HEK293 (cell line): ENCODE data around the gene TOMM70.

ENCODE experiments used
- CTCF ChIA-PET: fragments of 350-600 bp; formaldehyde crosslinking; extraction: SDS; loops from one replicate; lab custom pipeline; 2021; ENCODE audit warnings: antibody characterized with exemption; lab: Yijun Ruan, JAX
- POLR2A ChIA-PET: fragments of 300-600 bp; formaldehyde crosslinking; extraction: SDS; loops from one replicate; lab custom pipeline; 2020; ENCODE audit warnings: antibody characterized with exemption, inconsistent platforms; lab: Yijun Ruan, JAX
- H3K27ac ChIP-seq: fragments of 200-500 bp; sonication (Bioruptor generic); 2 replicates; pipeline ENCODE4 v1.5.1; 2014; ENCODE audit warnings: low read depth, low read length, control low read depth, inconsistent platforms; ENCODE audit errors: extremely low read depth
- H3K36me3 ChIP-seq, 2 experiments: fragments of 200-500 bp in 1 of 2; sonication (Bioruptor generic) in 1 of 2; 1 replicate in 1 of 2; 2 replicates in 1 of 2; pipeline ENCODE4 v1.5.1; 2014 to 2017; ENCODE audit warnings: inconsistent platforms in 2 of 2, low read length in 2 of 2; ENCODE audit not compliant: control insufficient read depth in 2 of 2, insufficient read depth in 1 of 2
- H3K4me1 ChIP-seq: fragments of 200-500 bp; sonication (Bioruptor generic); 2 replicates; pipeline ENCODE4 v1.5.1; 2014; ENCODE audit warnings: mild to moderate bottlenecking, low read length, inconsistent platforms; ENCODE audit not compliant: control insufficient read depth, insufficient read depth
- H3K4me3 ChIP-seq: 2 replicates; pipeline ENCODE4 v1.5.1; 2011; ENCODE audit warnings: low read depth, mild to moderate bottlenecking, control low read depth, low read length, moderate library complexity
- H3K9me3 ChIP-seq: fragments of 200-500 bp; sonication (Bioruptor generic); 2 replicates; pipeline ENCODE4 v1.5.1; 2014; ENCODE audit warnings: low read depth, low read length, inconsistent platforms; ENCODE audit not compliant: control insufficient read depth, insufficient read depth
- ATF2 ChIP-seq: fragments of 450-650 bp; formaldehyde crosslinking; IDR thresholded peaks from 2 replicates; pipeline ENCODE4 v1.5.1; 2016; ENCODE audit warnings: missing biosample characterization, missing genetic modification characterization, low read depth
- ELK4 ChIP-seq: IDR thresholded peaks from 2 replicates; pipeline ENCODE4 v1.6.1; 2011; ENCODE audit warnings: mild to moderate bottlenecking, low read depth, low read length, borderline replicate concordance
- GFI1B ChIP-seq: fragments of 450-650 bp; formaldehyde crosslinking; IDR thresholded peaks from 2 replicates; pipeline ENCODE4 v1.5.1; 2016; ENCODE audit warnings: missing biosample characterization, missing genetic modification characterization
- GLIS1 ChIP-seq: fragments of 450-650 bp; formaldehyde crosslinking; IDR thresholded peaks from 2 replicates; pipeline ENCODE4 v1.5.1; 2016; ENCODE audit warnings: missing biosample characterization, missing genetic modification characterization
- MYNN ChIP-seq: fragments of 450-650 bp; formaldehyde crosslinking; IDR thresholded peaks from 2 replicates; pipeline ENCODE4 v1.5.1; 2016; ENCODE audit warnings: missing biosample characterization, missing genetic modification characterization, borderline replicate concordance
- ZBTB7A ChIP-seq: fragments of 450-650 bp; formaldehyde crosslinking; IDR thresholded peaks from 2 replicates; pipeline ENCODE4 v1.5.1; 2016; ENCODE audit warnings: low read depth, missing biosample characterization, missing genetic modification characterization
- ZFP3 ChIP-seq: fragments of 450-650 bp; formaldehyde crosslinking; IDR thresholded peaks from 2 replicates; pipeline ENCODE4 v1.5.1; 2016; ENCODE audit warnings: low read depth, missing biosample characterization, missing genetic modification characterization
- ZFP69B ChIP-seq: fragments of 450-650 bp; formaldehyde crosslinking; IDR thresholded peaks from 2 replicates; pipeline ENCODE4 v1.5.1; 2016; ENCODE audit warnings: missing biosample characterization, missing genetic modification characterization
- ZNF155 ChIP-seq: fragments of 450-650 bp; formaldehyde crosslinking; IDR thresholded peaks from 2 replicates; pipeline ENCODE4 v1.5.1; 2016; ENCODE audit warnings: missing biosample characterization, missing genetic modification characterization
- ZNF175 ChIP-seq: fragments of 450-650 bp; formaldehyde crosslinking; IDR thresholded peaks from 2 replicates; pipeline ENCODE4 v1.5.1; 2016; ENCODE audit warnings: missing biosample characterization, missing genetic modification characterization
- ZNF23 ChIP-seq: fragments of 450-650 bp; formaldehyde crosslinking; IDR thresholded peaks from 2 replicates; pipeline ENCODE4 v1.5.1; 2016; ENCODE audit warnings: missing biosample characterization, missing genetic modification characterization, borderline replicate concordance
- ZNF366 ChIP-seq: fragments of 450-650 bp; formaldehyde crosslinking; conservative IDR thresholded peaks from 2 replicates; pipeline ENCODE4 v1.5.1; 2016; ENCODE audit warnings: missing biosample characterization, missing genetic modification characterization
- ZNF391 ChIP-seq: fragments of 450-650 bp; formaldehyde crosslinking; IDR thresholded peaks from 2 replicates; pipeline ENCODE4 v1.5.1; 2016; ENCODE audit warnings: low read depth, missing biosample characterization, missing genetic modification characterization, borderline replicate concordance
- ZNF416 ChIP-seq: fragments of 450-650 bp; formaldehyde crosslinking; IDR thresholded peaks from 2 replicates; pipeline ENCODE4 v1.5.1; 2016; ENCODE audit warnings: missing biosample characterization, missing genetic modification characterization
- ZNF521 ChIP-seq: fragments of 450-650 bp; formaldehyde crosslinking; IDR thresholded peaks from 2 replicates; pipeline ENCODE4 v1.5.1; 2017; ENCODE audit warnings: missing biosample characterization, mild to moderate bottlenecking, missing genetic modification characterization
- ZNF530 ChIP-seq: fragments of 450-650 bp; formaldehyde crosslinking; IDR thresholded peaks from 2 replicates; pipeline ENCODE4 v1.5.1; 2016; ENCODE audit warnings: low read depth, missing biosample characterization, missing genetic modification characterization
- ZNF701 ChIP-seq: fragments of 450-650 bp; formaldehyde crosslinking; IDR thresholded peaks from 2 replicates; pipeline ENCODE4 v1.5.1; 2016; ENCODE audit warnings: missing biosample characterization, missing genetic modification characterization
- TF ChIP-seq, protein P1 (sequence below): fragments of 450-650 bp; formaldehyde crosslinking; IDR thresholded peaks from 2 replicates; pipeline ENCODE4 v1.5.1; 2016; ENCODE audit warnings: missing biosample characterization, missing genetic modification characterization

Gene TOMM70

GRCh38 chr3:100324044-100324443 is 76.8 kb downstream of the TOMM70 start (continued):
- TF ChIP-seq GFI1B (tag by site-specific recombination) (no peak), ZNF391 (tag by site-specific recombination) (no peak), ZNF23 (tag by site-specific recombination) (no peak), GLIS1 (tag by site-specific recombination) (no peak)

- H3K36me3 ChIP-seq: peaks cover 0 to 16% of the 10 kb centered on the region in 2 experiments; a peak in 1 of 3 replicates
These were observed 80.9 kb downstream of the TOMM70 start for GRCh38 chr3:100319951-100320350.

DNA sequence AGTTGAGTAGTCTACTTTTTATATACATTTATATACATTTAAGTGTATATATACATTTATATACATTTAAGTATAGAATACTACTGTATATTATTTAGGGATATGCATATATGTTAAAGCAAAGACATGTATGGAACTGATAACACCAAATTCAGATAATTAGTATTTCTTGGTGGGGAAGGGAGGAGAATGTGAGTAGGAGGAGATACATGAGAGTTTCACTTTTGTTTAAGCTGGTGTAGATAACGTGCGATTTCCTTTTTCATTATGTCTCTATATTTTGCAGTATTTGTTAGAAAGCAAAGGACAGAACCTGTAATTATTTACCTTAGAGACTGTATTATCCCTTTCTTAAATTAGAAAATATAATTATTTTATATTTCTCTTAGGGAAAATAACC is 83.0 kb downstream of the TOMM70 start:
- H3K4me3 ChIP-seq: no peak overlapping the region
- no peaks in the 10 kb centered on the region for H3K9me3 ChIP-seq
- H3K4me1 ChIP-seq: no peaks in the 10 kb centered on the region
- no peak overlapping the region for H3K27ac ChIP-seq
- H3K36me3 ChIP-seq: peaks cover 0 to 18% of the 10 kb centered on the region in 2 experiments; a peak in 1 of 3 replicates
- CTCF ChIA-PET: interaction anchor here (1.4 to 1.6 kb wide), 3 partner anchors 9 to 145 kb away, joined by 4 to 6 read pairs (median 4); no protein-coding TSS in a partner anchor
- POLR2A ChIA-PET: no interaction called here
- TF ChIP-seq ZNF416 (tag by site-specific recombination) (no peak), ZFP3 (tag by site-specific recombination) (no peak), ZNF175 (tag by site-specific recombination) (no peak)
- TF ChIP-seq, all 188 proteins: peak for 0

More at GRCh38 chr3:100319951-100320350, 80.9 kb downstream of the TOMM70 start:
- Histone ChIP-seq H3K9me3 (no peaks in the 10 kb centered on the region), H3K4me3 (no peak overlapping the region), H3K4me1 (no peaks in the 10 kb centered on the region), H3K27ac (no peak overlapping the region)
- POLR2A ChIA-PET: interaction anchor here (0.6 kb wide), 1 partner anchor 1364 kb away, joined by 3 read pairs; no protein-coding TSS in a partner anchor
- CTCF ChIA-PET: interaction anchor here (0.7 kb wide), 1 partner anchor 254 kb away, joined by 5 read pairs; no protein-coding TSS in a partner anchor
- no peak for TF ChIP-seq ZNF155
- no peak for TF ChIP-seq ATF2 (tag by site-specific recombination)
- no peak for TF ChIP-seq ZNF701
- TF ChIP-seq, protein P1, sequence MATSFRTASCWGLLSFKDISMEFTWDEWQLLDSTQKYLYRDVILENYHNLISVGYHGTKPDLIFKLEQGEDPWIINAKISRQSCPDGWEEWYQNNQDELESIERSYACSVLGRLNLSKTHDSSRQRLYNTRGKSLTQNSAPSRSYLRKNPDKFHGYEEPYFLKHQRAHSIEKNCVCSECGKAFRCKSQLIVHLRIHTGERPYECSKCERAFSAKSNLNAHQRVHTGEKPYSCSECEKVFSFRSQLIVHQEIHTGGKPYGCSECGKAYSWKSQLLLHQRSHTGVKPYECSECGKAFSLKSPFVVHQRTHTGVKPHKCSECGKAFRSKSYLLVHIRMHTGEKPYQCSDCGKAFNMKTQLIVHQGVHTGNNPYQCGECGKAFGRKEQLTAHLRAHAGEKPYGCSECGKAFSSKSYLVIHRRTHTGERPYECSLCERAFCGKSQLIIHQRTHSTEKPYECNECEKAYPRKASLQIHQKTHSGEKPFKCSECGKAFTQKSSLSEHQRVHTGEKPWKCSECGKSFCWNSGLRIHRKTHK (tag by site-specific recombination): no peak
- TF ChIP-seq ZBTB7A (tag by site-specific recombination): no peak
- no peak for TF ChIP-seq ELK4
- TF ChIP-seq ZNF391 (tag by site-specific recombination): no peak
- no peak for TF ChIP-seq ZNF366 (tag by site-specific recombination)
- no peak for TF ChIP-seq ZNF521 (tag by site-specific recombination)
- no peak for TF ChIP-seq ZNF530 (tag by site-specific recombination)
- no peak for TF ChIP-seq ZFP69B
- TF ChIP-seq MYNN (tag by site-specific recombination): no peak
